Umbilical cord (tissue), 2 donors: Measurements from ENCODE around the gene MYG1. TPM values are rescaled to one million over a fixed set of nuclear protein-coding genes. Genes with fewer than 3 reads are reported as not detected.
"Not testable (repeated sequence)": the region's sequence is repeated elsewhere in the genome, so short reads cannot be mapped to it uniquely, and the experiment has no call there.

Experiments used
- DNase-seq: peaks from one replicate; pipeline ENCODE4 v3.0.0-alpha.2; 2015; ENCODE audit warnings: low spot score
- total RNA-seq: library from RNA; depleted of rRNA; stranded (reverse); fragments of >200 nt; gene quantifications from one replicate; pipeline ENCODE4 v1.2.3, GENCODE V29; 2014; ENCODE audit warnings: low replicate concordance; ENCODE audit not compliant: insufficient read depth

Gene MYG1
- total RNA-seq, 1 donor from 2014 or later: 17.8 TPM

DNA sequence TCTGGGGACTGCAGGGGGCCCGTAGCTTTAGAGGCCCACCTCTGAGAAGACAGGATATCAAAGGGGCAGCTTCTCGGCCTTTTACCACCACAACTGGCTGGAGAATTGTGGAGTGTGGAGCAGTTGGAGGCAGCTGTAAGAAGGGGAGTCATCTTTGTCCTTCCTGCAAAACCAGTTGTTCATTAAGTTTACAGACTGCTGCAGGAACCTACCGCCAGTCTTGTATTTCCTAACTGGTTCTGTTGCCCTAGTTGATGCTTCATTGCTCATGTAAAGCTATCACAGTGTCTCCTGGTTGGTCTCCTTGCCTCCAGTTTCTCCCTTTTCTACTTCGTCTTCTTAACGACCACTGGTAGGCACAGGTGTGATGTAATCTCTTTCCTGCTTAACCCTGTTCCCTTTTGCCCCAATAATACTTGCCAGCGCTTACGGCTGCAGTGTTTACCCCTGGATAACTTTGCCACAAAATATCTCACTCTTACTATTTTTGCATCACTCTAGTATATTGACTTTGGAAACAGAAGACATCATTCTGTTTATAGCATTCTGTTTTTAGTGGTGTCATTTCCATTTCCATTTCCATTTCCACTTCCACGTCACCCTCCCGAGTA, 19.5 kb upstream of the MYG1 start:
- no peak for DNase-seq

GRCh38 chr12:53286448-53286847, 13.0 kb upstream of the MYG1 start:
- no peak for DNase-seq

GRCh38 chr12:53287741-53288216, 11.7 kb upstream of the MYG1 start:
- DNase-seq: peak; percentile 75

- DNase-seq: no peak
Observed at GRCh38 chr12:53288322-53288721, 11.2 kb upstream of the MYG1 start.

- no peak for DNase-seq
Observed at GRCh38 chr12:53289891-53290290, 9.6 kb upstream of the MYG1 start.

DNA sequence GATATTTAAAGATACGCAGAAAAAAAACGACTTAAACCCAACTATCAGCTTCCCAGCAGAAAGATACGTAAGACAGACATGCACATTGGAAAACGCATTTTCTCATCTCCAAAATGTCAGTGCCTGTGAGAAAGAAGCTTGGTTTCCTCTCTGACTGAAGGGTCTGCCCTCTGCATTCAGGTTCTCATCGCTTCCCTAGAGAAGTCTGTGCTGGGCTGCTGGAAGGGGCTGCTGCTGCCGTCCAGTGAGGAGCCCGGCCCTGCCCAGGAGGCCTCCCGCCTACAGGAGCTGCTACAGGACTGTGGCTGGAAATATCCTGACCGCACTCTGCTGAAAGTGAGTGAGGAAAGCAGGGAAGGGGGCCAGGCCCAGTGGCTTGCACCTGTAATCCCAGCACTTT, 8.8 kb upstream of the MYG1 start:
- no peak for DNase-seq

DNA sequence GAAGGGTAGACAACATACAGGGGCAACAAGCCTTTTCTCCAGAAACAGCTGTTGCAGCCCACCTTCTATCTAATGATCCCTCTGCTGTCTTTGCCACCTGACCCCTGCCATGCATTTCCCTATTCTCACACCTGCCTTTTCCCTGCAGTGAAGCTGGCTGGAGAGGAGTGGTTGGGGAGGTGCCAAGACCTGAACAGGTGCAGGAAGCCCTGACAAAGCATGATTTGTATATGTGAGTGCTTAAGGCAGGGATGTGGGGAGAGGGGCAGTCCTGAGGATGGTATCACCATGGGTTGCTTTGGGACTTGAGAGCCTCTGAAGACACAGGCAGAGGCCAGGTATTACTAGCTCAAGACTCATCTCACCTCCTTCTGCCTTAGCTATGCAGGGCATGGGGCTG, 7.1 kb upstream of the MYG1 start:
- no peak for DNase-seq

DNA sequence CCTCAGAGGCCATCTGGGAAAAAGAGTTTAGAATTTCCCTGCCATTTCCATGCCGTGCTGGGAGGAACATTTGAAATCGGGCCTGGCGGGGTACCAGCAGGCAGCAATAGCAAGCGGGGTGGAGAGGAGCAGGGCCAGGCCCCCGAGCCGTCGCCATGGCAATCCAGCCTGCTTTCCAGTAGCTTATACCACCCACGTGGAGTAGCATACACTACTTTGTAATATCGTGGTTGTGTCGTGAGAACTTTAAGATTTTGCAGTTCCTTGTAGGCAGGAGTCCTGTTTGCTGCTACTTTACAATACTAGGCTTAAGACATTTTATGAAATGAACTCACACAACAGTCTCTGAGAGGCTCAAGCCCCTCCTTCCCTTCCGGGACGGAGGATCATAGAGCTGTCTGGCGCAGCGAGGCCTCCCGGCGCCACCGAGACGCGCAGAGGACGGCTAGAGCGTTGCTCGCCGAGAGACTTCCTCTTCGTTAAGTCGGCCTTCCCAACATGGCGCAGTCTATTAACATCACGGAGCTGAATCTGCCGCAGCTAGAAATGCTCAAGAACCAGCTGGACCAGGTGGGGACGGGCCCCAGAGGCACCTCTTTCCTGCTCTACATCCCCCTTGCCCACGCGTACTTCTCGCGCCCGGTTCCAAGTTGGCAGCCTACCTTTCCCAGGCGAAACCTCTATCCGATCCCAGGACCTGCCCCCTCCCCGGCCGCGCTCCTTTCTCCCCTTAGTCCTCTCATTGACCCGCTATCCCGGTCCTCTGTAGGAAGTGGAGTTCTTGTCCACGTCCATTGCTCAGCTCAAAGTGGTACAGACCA, 4.2 kb upstream of the MYG1 start, which contains the start of gene PFDN5:
Gene PFDN5 (plus strand): TSS at position 473 of the 821 bp plus-strand sequence. CDS start 26 bp downstream, at position 499.
- peak; percentile 94 for DNase-seq

DNA sequence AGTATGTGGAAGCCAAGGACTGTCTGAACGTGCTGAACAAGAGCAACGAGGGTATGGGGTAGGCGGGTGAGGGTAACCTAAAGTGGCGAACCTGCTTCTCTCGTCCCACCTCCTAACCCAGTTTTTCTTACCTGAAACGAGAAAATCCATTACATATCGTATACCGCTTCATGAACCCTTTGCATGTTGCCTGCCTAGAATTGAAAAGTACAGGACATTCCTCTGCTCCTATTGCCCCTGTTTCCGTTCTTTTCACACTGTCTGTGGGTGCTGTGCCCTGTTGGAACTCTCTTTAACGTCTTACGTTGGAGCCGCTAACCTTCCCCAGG, 3.6 kb upstream of the MYG1 start:
- no peak for DNase-seq

DNA sequence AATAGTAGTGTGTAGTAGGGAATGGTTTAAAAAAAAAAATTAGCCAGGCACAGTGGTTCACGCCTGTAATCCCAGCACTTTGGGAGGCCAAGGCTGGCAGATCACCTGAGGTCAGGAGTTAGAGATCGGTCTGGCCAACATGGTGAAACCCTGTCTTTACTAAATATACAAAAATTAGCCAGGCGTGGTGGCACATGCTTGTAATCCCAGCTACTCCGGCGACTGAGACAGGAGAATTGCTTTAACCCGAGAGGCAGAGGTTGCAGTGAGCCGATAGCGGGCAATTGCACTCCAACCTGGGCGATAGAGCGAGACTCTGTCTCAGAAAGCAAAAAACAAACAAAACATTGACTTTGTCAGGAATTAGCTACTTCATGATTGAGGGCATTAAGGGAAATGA, 2.4 kb upstream of the MYG1 start:
- DNase-seq: not testable (repeated sequence)

DNA sequence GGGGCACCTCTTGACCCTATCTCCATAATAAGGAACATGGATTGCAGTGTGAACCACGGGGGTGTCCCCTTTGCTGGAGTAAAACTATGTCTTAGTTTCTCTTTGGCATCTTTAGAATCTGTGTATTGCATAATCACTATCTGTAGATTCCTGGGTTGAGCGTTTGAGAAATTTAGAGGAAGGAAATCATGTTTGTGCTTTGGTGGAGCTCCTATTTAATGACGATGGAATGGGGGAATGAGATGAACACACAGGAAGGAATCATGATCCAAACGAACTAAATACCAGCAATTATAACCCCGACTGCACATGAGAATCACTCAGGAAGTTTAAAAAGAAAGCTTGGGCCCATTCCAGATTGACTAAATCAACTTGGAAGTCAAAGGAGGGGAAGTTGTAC, 1.3 kb upstream of the MYG1 start:
- peak; percentile 24 for DNase-seq

GRCh38 chr12:53299101-53299453, 418 bp upstream of the MYG1 start:
- DNase-seq: peak; percentile 71

DNA sequence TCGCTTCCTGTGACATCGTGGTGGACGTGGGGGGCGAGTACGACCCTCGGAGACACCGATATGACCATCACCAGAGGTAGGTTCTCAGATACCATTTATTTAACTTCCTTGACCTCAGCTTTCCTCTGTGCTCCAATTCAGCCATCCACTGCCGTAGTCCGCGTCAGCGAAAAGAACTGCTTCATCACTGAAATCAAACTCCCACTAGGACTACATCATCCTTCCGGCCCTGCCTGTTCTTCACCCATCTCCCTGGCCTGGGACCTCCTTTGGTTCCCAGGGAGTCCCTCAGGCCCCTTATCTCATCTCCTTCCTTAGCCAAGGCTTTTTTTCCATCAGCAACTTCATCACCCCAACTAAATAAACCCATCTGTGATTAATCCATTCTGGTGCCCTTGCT, 692 bp downstream of the MYG1 start:
- no peak for DNase-seq

DNA sequence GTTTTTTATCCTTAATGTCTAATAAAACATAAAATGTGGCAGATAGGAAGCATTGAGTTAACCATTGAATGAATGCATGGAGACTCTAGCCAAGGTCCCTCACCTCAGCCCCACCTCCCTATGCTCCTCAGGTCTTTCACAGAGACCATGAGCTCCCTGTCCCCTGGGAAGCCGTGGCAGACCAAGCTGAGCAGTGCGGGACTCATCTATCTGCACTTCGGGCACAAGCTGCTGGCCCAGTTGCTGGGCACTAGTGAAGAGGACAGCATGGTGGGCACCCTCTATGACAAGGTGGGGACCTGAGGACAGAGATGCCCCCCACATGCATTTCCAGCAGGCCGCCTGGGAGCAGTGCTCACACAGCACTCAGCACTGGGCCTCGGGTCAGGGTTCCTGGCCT, 3.4 kb downstream of the MYG1 start:
- no peak for DNase-seq

GRCh38 chr12:53306826-53307225, 7.3 kb downstream of the MYG1 start:
- no peak for DNase-seq

- no peak for DNase-seq
Observed at GRCh38 chr12:53308276-53308675, 8.8 kb downstream of the MYG1 start.

DNA sequence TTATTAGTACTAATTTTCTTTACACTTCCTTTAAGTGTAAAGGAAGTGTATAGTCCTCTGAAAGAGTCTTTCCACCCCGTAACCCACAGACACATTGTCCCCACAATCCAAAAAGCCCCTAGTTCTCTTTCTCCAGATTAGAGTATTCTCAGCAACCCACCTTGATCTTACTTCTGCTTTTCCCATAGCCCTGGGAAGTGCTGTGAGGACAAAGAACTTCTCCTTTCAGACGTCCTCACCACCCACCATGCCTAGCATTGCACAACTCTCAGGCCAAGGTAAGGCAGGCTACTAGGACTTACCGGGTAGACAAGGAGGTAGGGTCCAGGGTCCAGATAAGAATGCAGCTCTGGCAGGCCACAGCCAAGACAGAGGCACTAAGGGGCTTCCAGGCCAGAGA, 14.5 kb downstream of the MYG1 start:
- no peak for DNase-seq

DNA sequence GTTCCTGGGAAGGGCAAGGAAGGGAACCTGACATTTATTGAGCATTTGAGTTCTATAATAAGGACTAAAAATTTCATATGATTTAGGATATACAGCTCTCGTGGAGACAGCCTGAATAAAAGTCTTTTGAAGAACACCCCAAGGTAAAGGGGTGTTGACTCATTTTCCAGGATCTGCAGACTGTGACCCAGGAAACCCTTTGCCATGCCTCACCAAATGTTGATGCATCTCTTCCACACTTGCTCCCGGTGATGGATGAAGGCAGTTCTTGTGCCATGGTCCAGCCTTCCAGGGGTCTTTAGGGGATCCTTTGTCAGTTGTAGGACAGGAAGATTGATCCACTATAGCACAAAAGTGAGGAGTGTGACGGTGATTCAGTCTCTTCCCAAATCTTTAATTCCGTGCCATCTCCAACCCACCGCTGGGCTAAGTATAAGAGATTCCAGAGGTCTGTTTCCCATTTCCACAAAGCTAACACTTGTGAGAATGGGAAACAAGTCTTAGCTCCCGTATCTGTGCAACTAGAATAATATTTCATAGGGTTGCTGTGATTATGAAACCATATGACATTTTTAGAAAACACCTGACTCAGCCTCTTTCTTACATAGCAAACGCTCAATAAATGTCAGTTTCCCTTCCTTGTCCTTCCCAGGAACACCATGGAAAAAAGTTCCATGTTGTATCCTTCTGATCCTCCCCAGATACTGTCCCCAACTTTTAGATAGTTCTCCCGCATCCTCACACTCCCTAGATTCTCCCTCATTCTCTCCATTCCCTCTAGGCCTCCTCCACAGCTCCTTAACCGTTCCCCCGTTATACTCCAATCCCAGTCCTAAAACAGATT, 21.1 kb downstream of the MYG1 start:
- DNase-seq: no peak

GRCh38 chr12:53324113-53324778, 24.8 kb downstream of the MYG1 start:
- peak; percentile 50 for DNase-seq

- DNase-seq: peak; percentile 96
Observed at GRCh38 chr12:53324779-53325510, 25.4 kb downstream of the MYG1 start.

- DNase-seq: peak; percentile 29
Observed at GRCh38 chr12:53325511-53326061, 26.1 kb downstream of the MYG1 start.
